ENCODE data around the gene EFEMP1. TPM values are rescaled to one million over a fixed set of nuclear protein-coding genes. Genes with fewer than 3 reads are reported as not detected.

Gene EFEMP1
- total and polyA plus RNA-seq, 4 donors, result 112 to 205 (median 159) TPM

DNA sequence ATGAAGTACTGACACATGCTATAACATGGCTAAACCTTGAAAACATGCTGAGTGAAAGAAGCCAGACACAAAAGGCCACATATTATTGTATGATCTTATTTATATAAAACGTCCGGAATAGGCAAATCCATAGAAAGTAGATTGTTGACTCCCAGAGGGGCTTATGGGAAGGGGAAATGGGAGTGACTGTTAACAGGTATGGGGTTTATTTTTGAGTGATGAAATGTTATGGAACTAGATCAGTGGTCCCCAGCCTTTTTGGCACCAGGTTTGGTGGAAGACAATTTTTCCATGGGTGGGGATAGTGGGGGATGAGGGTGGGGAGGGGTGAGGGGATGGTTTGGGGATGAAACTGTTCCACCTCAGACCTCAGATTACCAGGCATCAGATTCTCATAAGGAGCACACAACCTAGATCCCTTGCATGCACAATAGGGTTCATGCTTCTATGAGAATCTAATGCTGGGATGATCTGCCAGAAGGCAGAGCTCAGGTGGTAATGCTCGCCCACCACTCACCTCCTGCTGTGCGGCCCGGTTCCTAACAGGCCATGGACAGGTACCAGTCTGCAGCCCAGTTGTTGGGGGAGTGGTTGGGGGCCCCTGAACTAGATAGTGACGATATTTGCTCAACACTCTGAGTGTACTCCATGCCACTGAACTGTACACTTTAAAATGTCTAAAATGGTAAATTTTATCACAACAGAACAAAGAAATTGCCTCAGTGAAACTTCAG, 59.1 kb downstream of the EFEMP1 start:
- DNase-seq, result no peak
- H3K36me3 ChIP-seq (ENCODE audit: control insufficient read depth in 4 of 4, insufficient read depth in 4 of 4, low read length in 4 of 4), result no peaks in the 10 kb centered on the region
- TF ChIP-seq, protein P1, sequence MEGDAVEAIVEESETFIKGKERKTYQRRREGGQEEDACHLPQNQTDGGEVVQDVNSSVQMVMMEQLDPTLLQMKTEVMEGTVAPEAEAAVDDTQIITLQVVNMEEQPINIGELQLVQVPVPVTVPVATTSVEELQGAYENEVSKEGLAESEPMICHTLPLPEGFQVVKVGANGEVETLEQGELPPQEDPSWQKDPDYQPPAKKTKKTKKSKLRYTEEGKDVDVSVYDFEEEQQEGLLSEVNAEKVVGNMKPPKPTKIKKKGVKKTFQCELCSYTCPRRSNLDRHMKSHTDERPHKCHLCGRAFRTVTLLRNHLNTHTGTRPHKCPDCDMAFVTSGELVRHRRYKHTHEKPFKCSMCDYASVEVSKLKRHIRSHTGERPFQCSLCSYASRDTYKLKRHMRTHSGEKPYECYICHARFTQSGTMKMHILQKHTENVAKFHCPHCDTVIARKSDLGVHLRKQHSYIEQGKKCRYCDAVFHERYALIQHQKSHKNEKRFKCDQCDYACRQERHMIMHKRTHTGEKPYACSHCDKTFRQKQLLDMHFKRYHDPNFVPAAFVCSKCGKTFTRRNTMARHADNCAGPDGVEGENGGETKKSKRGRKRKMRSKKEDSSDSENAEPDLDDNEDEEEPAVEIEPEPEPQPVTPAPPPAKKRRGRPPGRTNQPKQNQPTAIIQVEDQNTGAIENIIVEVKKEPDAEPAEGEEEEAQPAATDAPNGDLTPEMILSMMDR (IDR thresholded peaks at IDR 0.05; ENCODE audit: control extremely low read depth, extremely low read depth), result no peak
- no peak for ATAC-seq (ENCODE audit: insufficient read depth, low FRiP score)
- H3K4me1 ChIP-seq (ENCODE audit: control insufficient read depth in 5 of 5, insufficient read depth in 5 of 5, low read length in 5 of 5), result peaks cover 0 to 16% (median 2%) of the 10 kb centered on the region in 5 donors
- no peaks in the 10 kb centered on the region for H3K9me3 ChIP-seq (ENCODE audit: control insufficient read depth in 4 of 4, insufficient read depth in 3 of 4, low read length in 3 of 4)
- no peak overlapping the region for H3K4me3 ChIP-seq
- H3K27ac ChIP-seq (ENCODE audit: low read depth in 1 of 2, low read length in 1 of 2), result no peak overlapping the region
- WGBS, 2 donors, result 82 to 92% methylated on average over 6 of the region's 6 CpGs
- H3K9ac ChIP-seq (ENCODE audit: insufficient read depth in 1 of 2, low read length in 2 of 2), result no peak overlapping the region
- no peaks in the 10 kb centered on the region for H3K27me3 ChIP-seq (ENCODE audit: control insufficient read depth in 3 of 3, insufficient read depth in 3 of 3, low read length in 2 of 3)

DNA sequence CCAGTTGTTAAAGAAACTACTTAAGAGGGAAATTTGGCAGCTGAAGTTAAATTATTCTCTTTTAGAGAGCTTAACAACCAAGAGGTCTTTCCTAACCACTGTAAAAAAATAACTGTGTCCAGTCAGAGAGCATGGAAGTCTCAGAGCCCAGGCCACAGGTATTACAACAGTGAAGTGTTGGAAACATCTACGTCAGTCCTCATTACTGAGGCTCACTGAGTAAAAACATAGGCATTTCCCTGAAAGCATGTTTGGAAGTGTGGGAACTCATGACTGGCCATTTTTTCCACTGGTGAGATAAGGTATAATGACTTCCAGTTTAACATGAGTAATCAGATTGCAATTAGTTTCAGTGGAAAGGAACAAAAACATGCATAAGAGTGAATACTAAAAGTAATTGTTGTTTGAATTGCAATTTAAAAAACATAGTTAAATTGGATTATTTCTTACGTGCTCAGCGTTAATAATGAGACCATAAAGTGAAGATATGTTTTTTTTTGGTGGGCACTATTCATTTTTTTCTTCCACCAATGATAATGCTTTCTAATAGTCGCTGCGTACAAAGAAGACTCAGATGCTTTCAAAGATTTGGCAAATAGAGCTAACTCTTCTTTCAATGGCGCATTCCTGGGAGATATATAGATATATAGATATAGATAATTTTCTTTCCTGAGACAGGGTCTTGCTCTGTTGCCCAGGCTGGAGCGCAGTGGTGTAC, 60.8 kb downstream of the EFEMP1 start:
- TF ChIP-seq, protein P1 (IDR thresholded peaks at IDR 0.05; ENCODE audit: control extremely low read depth, extremely low read depth), result no peak
- 82 to 89% methylated on average over 7 of the region's 7 CpGs for WGBS, 2 donors
- H3K9ac ChIP-seq (ENCODE audit: insufficient read depth in 1 of 2, low read length in 2 of 2), result no peak overlapping the region
- no peaks in the 10 kb centered on the region for H3K9me3 ChIP-seq (ENCODE audit: control insufficient read depth in 4 of 4, insufficient read depth in 3 of 4, low read length in 3 of 4)
- no peaks in the 10 kb centered on the region for H3K27me3 ChIP-seq (ENCODE audit: control insufficient read depth in 3 of 3, insufficient read depth in 3 of 3, low read length in 2 of 3)
- peaks cover 0 to 16% (median 2%) of the 10 kb centered on the region in 5 donors for H3K4me1 ChIP-seq (ENCODE audit: control insufficient read depth in 5 of 5, insufficient read depth in 5 of 5, low read length in 5 of 5)
- DNase-seq (peak in 2 of 3 donors; percentile 46 to 67), ATAC-seq (ENCODE audit: insufficient read depth, low FRiP score) (peak; percentile 88)
- H3K27ac ChIP-seq (ENCODE audit: low read depth in 1 of 2, low read length in 1 of 2), result peak overlapping the region in 1 of 2 donors; percentile 81
- H3K4me3 ChIP-seq, result no peak overlapping the region
- no peaks in the 10 kb centered on the region for H3K36me3 ChIP-seq (ENCODE audit: control insufficient read depth in 4 of 4, insufficient read depth in 4 of 4, low read length in 4 of 4)

DNA sequence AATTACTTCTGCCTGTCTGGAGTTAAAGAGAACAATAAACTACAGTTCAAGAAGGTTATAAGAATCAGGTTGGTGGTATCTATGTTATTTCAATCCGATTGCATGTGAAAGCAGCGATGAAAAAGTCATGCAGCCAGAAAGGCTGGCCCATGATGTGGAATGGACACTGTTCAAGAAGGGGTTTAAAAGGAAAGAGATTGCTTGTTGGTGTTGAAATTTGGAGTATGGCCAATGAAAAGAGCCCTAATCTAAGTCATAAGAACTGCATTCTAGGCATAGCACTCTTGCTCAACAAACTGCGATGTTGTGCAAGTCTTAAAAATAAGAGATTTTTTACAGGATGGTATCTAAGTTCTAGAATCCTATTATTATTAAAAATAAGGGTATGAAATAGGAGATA, 61.3 kb downstream of the EFEMP1 start:
- WGBS, 2 donors, result 54 to 70% methylated on average over 3 of the region's 3 CpGs
- Histone ChIP-seq H3K4me1 (ENCODE audit: control insufficient read depth in 5 of 5, insufficient read depth in 5 of 5, low read length in 5 of 5) (peaks cover 0 to 16% (median 2%) of the 10 kb centered on the region in 5 donors), H3K27me3 (ENCODE audit: control insufficient read depth in 3 of 3, insufficient read depth in 3 of 3, low read length in 2 of 3) (no peaks in the 10 kb centered on the region), H3K9me3 (ENCODE audit: control insufficient read depth in 4 of 4, insufficient read depth in 3 of 4, low read length in 3 of 4) (no peaks in the 10 kb centered on the region), H3K4me3 (no peak overlapping the region), H3K27ac (ENCODE audit: low read depth in 1 of 2, low read length in 1 of 2) (peak overlapping the region in 1 of 2 donors; percentile 87), H3K9ac (ENCODE audit: insufficient read depth in 1 of 2, low read length in 2 of 2) (no peak overlapping the region), H3K36me3 (ENCODE audit: control insufficient read depth in 4 of 4, insufficient read depth in 4 of 4, low read length in 4 of 4) (no peaks in the 10 kb centered on the region)
- ATAC-seq (ENCODE audit: insufficient read depth, low FRiP score), result peak; percentile 77
- TF ChIP-seq, protein P1 (IDR thresholded peaks at IDR 0.05; ENCODE audit: control extremely low read depth, extremely low read depth), result no peak
- DNase-seq, result peak; percentile 37 to 98 (median 92)

Measured in lung (tissue), 12 donors.